Measurements from ENCODE around the gene LRRC9. TPM values are rescaled to one million over a fixed set of nuclear protein-coding genes. Genes with fewer than 3 reads are reported as not detected.

Gene LRRC9
- total and polyA plus RNA-seq, 3 donors from 2014 or later, result 4.3 to 11.0 (median 10.1) TPM

DNA sequence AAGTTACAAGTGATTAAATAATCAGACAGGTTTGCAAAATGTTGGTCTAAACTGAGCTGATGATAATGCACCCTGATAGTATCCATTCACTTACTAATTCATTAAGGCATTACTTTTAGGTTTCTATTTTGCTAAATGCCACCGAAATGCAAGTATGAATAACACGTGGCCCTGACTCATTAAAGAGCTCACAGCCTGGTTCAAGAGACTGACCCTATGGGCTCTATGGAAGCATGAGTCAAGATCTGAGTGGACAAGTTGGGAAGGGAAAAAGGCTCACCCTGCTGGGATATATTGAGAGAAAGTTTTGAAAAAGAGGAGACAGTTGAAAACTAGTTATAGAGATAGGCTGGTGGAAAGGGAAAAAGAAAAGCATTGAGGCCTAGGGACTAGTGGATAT lies 14.8 kb upstream of the LRRC9 start:
- 71 to 86% methylated on average over 2 of the region's 2 CpGs for WGBS, 2 donors
- no peak for TF ChIP-seq POLR2A (IDR thresholded peaks at IDR 0.05)
- TF ChIP-seq, protein P1, sequence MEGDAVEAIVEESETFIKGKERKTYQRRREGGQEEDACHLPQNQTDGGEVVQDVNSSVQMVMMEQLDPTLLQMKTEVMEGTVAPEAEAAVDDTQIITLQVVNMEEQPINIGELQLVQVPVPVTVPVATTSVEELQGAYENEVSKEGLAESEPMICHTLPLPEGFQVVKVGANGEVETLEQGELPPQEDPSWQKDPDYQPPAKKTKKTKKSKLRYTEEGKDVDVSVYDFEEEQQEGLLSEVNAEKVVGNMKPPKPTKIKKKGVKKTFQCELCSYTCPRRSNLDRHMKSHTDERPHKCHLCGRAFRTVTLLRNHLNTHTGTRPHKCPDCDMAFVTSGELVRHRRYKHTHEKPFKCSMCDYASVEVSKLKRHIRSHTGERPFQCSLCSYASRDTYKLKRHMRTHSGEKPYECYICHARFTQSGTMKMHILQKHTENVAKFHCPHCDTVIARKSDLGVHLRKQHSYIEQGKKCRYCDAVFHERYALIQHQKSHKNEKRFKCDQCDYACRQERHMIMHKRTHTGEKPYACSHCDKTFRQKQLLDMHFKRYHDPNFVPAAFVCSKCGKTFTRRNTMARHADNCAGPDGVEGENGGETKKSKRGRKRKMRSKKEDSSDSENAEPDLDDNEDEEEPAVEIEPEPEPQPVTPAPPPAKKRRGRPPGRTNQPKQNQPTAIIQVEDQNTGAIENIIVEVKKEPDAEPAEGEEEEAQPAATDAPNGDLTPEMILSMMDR (IDR thresholded peaks at IDR 0.05), result no peak
- DNase-seq, result no peak
- H3K36me3 ChIP-seq (ENCODE audit: low read depth, missing control alignments), result no peaks in the 10 kb centered on the region
- H3K4me1 ChIP-seq, result no peaks in the 10 kb centered on the region
- no peaks in the 10 kb centered on the region for H3K9me3 ChIP-seq
- H3K27me3 ChIP-seq, result no peaks in the 10 kb centered on the region
- no peak overlapping the region for H3K4me3 ChIP-seq
- H3K27ac ChIP-seq, result no peak overlapping the region
- intact Hi-C loops (cut with DNase I; ENCODE audit: low total_unique reads), result no loop called here

DNA sequence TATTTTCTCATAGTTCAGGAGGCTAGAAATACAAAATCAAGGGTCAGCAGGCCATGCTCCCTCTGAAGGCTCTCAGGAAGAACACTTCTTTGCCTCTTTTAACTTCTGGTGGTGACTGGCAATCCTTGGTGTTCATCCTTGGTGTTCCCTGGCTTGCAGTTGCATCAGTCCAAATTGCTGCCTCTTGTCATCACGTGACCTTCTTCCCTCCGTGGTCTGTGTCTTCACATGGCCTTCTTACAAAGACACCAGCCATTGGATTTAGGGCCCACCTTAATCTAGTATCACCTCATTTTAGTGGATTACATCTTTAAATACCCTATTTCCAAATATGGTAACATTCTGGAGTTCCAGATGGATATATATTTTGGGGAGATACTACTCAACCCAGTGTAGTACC lies 7.5 kb upstream of the LRRC9 start:
- Histone ChIP-seq H3K36me3 (ENCODE audit: low read depth, missing control alignments) (no peaks in the 10 kb centered on the region), H3K4me3 (no peak overlapping the region), H3K9me3 (no peaks in the 10 kb centered on the region), H3K27me3 (no peaks in the 10 kb centered on the region), H3K4me1 (no peaks in the 10 kb centered on the region), H3K27ac (no peak overlapping the region)
- DNase-seq, result no peak
- intact Hi-C loops (cut with DNase I; ENCODE audit: low total_unique reads), result no loop called here
- WGBS, 2 donors, result 76% methylated on average over 2 of the region's 2 CpGs
- TF ChIP-seq, protein P1 (IDR thresholded peaks at IDR 0.05), result no peak
- TF ChIP-seq POLR2A (IDR thresholded peaks at IDR 0.05), result no peak

DNA sequence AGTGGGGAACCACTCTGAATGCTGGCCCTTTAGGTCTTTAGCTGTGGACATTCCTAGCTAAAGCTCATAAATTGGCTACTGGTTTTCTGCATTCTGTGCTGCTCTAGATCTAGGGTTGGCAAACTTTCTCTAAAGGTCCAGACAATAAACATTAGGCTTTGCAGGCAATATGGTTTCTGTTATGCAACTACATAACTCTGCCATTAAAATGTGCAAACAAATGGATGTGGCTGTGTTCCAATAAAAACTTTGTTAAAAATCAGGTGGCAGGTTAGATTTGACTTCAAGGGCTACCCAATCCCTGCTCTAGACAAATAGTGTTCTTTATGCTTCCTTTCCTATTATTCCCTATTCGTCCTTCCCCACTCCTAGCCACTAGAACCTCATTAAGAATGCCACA lies 6.8 kb upstream of the LRRC9 start:
- DNase-seq, result no peak
- 90% methylated on average over 1 of the region's 1 CpG for WGBS, 2 donors
- no peak overlapping the region for H3K4me3 ChIP-seq

DNA sequence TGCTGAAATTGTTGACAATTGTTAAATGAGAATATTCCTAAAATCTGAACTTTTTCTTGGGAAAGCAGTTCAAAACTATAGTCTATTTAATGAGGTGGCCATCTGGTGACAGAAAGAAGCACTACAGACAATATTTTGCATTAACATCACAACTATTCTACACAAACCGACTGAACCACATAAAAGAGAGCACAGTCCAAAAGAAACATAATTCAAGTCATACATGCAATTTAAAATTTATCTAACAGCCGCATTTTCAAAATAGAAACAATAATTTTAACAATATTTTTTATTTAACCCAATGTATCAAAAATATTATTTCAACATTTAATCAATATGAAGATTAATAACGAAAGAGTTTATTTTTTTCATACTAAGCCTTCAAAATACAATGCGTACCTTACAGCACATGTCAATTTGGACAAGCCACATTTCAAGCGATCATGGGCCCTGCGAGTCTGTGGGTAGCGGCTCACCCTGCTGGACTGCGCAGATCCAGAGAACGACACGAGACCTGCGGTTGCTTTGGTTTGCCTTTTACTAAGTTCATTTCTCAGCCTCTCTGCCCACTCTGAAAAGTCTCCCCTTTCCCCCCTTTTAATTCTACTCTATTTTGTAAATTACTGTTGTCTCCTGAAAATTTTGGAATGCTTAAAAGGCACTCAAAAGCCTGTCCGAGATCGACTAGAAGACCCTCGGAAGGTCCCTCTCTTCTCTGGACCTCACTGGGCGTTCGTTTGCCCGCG lies 947 bp upstream of the LRRC9 start:
- intact Hi-C loops (cut with DNase I; ENCODE audit: low total_unique reads), result no loop called here
- TF ChIP-seq, protein P1 (IDR thresholded peaks at IDR 0.05), result peak in 2 of 3 experiments; percentile 35 to 49
- TF ChIP-seq POLR2A (IDR thresholded peaks at IDR 0.05), result no peak
- Histone ChIP-seq H3K27me3 (no peaks in the 10 kb centered on the region), H3K9me3 (no peaks in the 10 kb centered on the region), H3K36me3 (ENCODE audit: low read depth, missing control alignments) (no peaks in the 10 kb centered on the region), H3K4me1 (no peaks in the 10 kb centered on the region), H3K27ac (no peak overlapping the region), H3K4me3 (peak overlapping the region; percentile 41 to 66)
- DNase-seq, result peak; percentile 52
- WGBS, 2 donors, result 1% methylated on average over 18 of the region's 18 CpGs

More for the DNA sequence above, 6.8 kb upstream of the LRRC9 start:
- Histone ChIP-seq H3K27me3 (no peaks in the 10 kb centered on the region), H3K36me3 (ENCODE audit: low read depth, missing control alignments) (no peaks in the 10 kb centered on the region), H3K4me1 (no peaks in the 10 kb centered on the region), H3K9me3 (no peaks in the 10 kb centered on the region), H3K27ac (no peak overlapping the region)
- intact Hi-C loops (cut with DNase I; ENCODE audit: low total_unique reads), result no loop called here
- TF ChIP-seq POLR2A (IDR thresholded peaks at IDR 0.05), result no peak
- TF ChIP-seq, protein P1 (IDR thresholded peaks at IDR 0.05), result no peak

DNA sequence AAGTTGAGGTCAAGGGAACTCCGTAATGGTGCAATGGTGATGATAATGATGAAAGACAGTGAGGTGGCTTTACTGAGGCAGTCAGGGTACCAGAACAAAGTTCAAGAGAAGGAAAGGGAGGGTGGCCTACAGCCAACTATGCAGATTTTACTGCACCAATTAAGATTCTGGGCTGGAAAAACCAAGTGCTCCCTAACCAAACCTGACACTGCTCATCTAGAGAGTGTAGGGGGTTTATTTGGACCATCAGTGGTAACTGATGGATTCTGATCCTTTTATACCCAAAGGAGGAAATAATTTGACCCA lies 387 bp downstream of the LRRC9 start:
- intact Hi-C loops (cut with DNase I; ENCODE audit: low total_unique reads), result no loop called here
- Histone ChIP-seq H3K9me3 (no peaks in the 10 kb centered on the region), H3K36me3 (ENCODE audit: low read depth, missing control alignments) (no peaks in the 10 kb centered on the region), H3K27ac (no peak overlapping the region), H3K27me3 (no peaks in the 10 kb centered on the region), H3K4me3 (peak overlapping the region; percentile 41 to 66), H3K4me1 (no peaks in the 10 kb centered on the region)
- TF ChIP-seq, protein P1 (IDR thresholded peaks at IDR 0.05), result no peak
- no peak for TF ChIP-seq POLR2A (IDR thresholded peaks at IDR 0.05)
- 64 to 81% methylated on average over 1 of the region's 1 CpG for WGBS, 2 donors
- DNase-seq, result no peak
